HepG2 (cell line): Measurements from ENCODE around the gene TMEM107. TPM values are rescaled to one million over a fixed set of nuclear protein-coding genes. Genes with fewer than 3 reads are reported as not detected.

Experiments
- ATAC-seq: fragments of 200-7000 bp; cut with Tn5 transposase; 3 replicates; pipeline ENCODE4 v1.9.1; 2020; ENCODE audit warnings: mild to moderate bottlenecking, moderate library complexity
- BruUV-seq: library from RNA; stranded (reverse); fragments of 400-500 nt; replicated peaks from 2 replicates; lab custom pipeline; 2021; lab: Mats Ljungman, UMichigan
- CTCF ChIA-PET: fragments of 300-600 bp; formaldehyde crosslinking; extraction: SDS; loops from one replicate; lab custom pipeline; 2021; ENCODE audit warnings: low total read pairs, inconsistent platforms, low intra/inter-chr PET ratio; lab: Yijun Ruan, JAX
- POLR2A ChIA-PET: fragments of 350-600 bp; sonication (Branson Sonifier 250); formaldehyde crosslinking; loops from one replicate; lab custom pipeline; 2020; ENCODE audit warnings: antibody characterized with exemption, inconsistent platforms; lab: Yijun Ruan, JAX
- DNase-seq: peaks from one replicate; pipeline ENCODE4 v3.0.0-alpha.2; 2015; ENCODE audit warnings: low spot score
- FAIRE-seq: peaks from 3 replicates; lab custom pipeline; 2011; peaks lifted over from hg19 to GRCh38; lab: Jason Lieb, UNC
- H2AFZ ChIP-seq: one replicate; pipeline ENCODE4 v1.6.1; 2011; ENCODE audit warnings: low read length, inconsistent platforms
- H3K27ac ChIP-seq: fragments of 300-600 bp; 3 replicates; pipeline ENCODE4 v1.8.0; 2011; ENCODE audit warnings: mixed run types, mild to moderate bottlenecking, mixed read lengths, low read length, inconsistent platforms; ENCODE audit not compliant: insufficient read depth; ENCODE audit errors: extremely low read length
- H3K27me3 ChIP-seq, 2 experiments: fragments of 200-600 bp in 1 of 2; 2 replicates in 1 of 2; 3 replicates in 1 of 2; pipeline versions ENCODE4 v1.6.0 to v1.8.0; 2011; ENCODE audit warnings: low read length in 2 of 2, mild to moderate bottlenecking in 2 of 2, moderate library complexity in 2 of 2, inconsistent platforms in 1 of 2; ENCODE audit not compliant: insufficient read depth in 2 of 2, control insufficient read depth in 1 of 2
- H3K36me3 ChIP-seq, 2 experiments: fragments of 200-600 bp in 1 of 2; replicated peaks in 1 of 2; 2 replicates in 1 of 2; 3 replicates in 1 of 2; pipeline versions ENCODE4 v1.5.1 to v1.8.0; 2011; ENCODE audit warnings: low read length in 2 of 2, inconsistent platforms in 1 of 2; ENCODE audit not compliant: insufficient read depth in 2 of 2, control insufficient read depth in 1 of 2
- H3K4me1 ChIP-seq: 2 replicates; pipeline ENCODE4 v1.5.1; 2012; ENCODE audit warnings: low read length, inconsistent platforms; ENCODE audit not compliant: insufficient read depth
- H3K4me2 ChIP-seq: 2 replicates; pipeline ENCODE4 v1.6.0; 2011; ENCODE audit warnings: low read depth, low read length, inconsistent platforms
- H3K4me3 ChIP-seq, 3 experiments: fragments of 200-600 bp in 1 of 3; sonication (generic), shearing (Covaris generic) in 1 of 3; replicated peaks in 1 of 3; 2 replicates each; pipeline ENCODE4 v1.5.1; 2011 to 2016; ENCODE audit warnings: low read length in 3 of 3, inconsistent platforms in 2 of 3, low read depth in 2 of 3, mild to moderate bottlenecking in 2 of 3, control low read depth in 1 of 3, mixed read lengths in 1 of 3; ENCODE audit not compliant: insufficient read depth in 1 of 3
- H3K79me2 ChIP-seq: one replicate; pipeline ENCODE4 v1.6.1; 2011; ENCODE audit warnings: low read length, inconsistent platforms; ENCODE audit not compliant: insufficient read depth
- H3K9ac ChIP-seq: 2 replicates; pipeline ENCODE4 v1.6.0; 2011; ENCODE audit warnings: mild to moderate bottlenecking, low read depth, low read length, inconsistent platforms; ENCODE audit not compliant: insufficient read depth
- H3K9me3 ChIP-seq: 2 replicates; pipeline ENCODE4 v1.5.1; 2012; ENCODE audit warnings: mild to moderate bottlenecking, low read length
- H4K20me1 ChIP-seq: 2 replicates; pipeline ENCODE4 v1.6.0; 2011; ENCODE audit warnings: inconsistent platforms, mild to moderate bottlenecking, low read length, moderate library complexity; ENCODE audit not compliant: insufficient read depth
- CBX2 ChIP-seq, 2 experiments: fragments of 200-600 bp in 1 of 2; sonication (generic); formaldehyde crosslinking in 1 of 2; IDR thresholded peaks; 2 replicates each; pipeline versions ENCODE4 v1.7.0 to v1.8.1; 2018 to 2022; ENCODE audit warnings: low read depth in 2 of 2, low read length in 1 of 2, mild to moderate bottlenecking in 1 of 2, missing genetic modification reagents in 1 of 2
- CHCHD3 ChIP-seq: sonication (generic); formaldehyde crosslinking; IDR thresholded peaks from 2 replicates; pipeline ENCODE4 v1.8.0; 2022; ENCODE audit warnings: mild to moderate bottlenecking, missing genetic modification reagents, moderate library complexity
- ELF1 ChIP-seq: sonication (generic); formaldehyde crosslinking; IDR thresholded peaks from 2 replicates; pipeline ENCODE4 v1.4.0; 2020; ENCODE audit warnings: missing genetic modification reagents
- ELF4 ChIP-seq: sonication (generic); formaldehyde crosslinking; IDR thresholded peaks from 2 replicates; pipeline ENCODE4 v1.5.0; 2020; ENCODE audit warnings: missing genetic modification reagents, mild to moderate bottlenecking, moderate library complexity, borderline replicate concordance
- JUNB ChIP-seq: sonication (generic); formaldehyde crosslinking; IDR thresholded peaks from 2 replicates; pipeline ENCODE4 v1.8.0; 2022; ENCODE audit warnings: missing genetic modification reagents, mild to moderate bottlenecking, borderline replicate concordance
- MTF2 ChIP-seq: sonication (generic); formaldehyde crosslinking; IDR thresholded peaks from 2 replicates; pipeline ENCODE4 v1.5.0; 2020; ENCODE audit warnings: missing genetic modification reagents, borderline replicate concordance
- NR2C2 ChIP-seq: sonication (generic); formaldehyde crosslinking; IDR thresholded peaks from 2 replicates; pipeline ENCODE4 v1.4.0; 2020; ENCODE audit warnings: missing genetic modification reagents, mild to moderate bottlenecking, moderate library complexity, borderline replicate concordance
- RFXANK ChIP-seq: IDR thresholded peaks from 2 replicates; pipeline ENCODE4 v1.6.1; 2016
- RNF2 ChIP-seq: fragments of 450-650 bp; conservative IDR thresholded peaks from 2 replicates; pipeline ENCODE4 v1.6.1; 2016; ENCODE audit warnings: low read depth
- SCMH1 ChIP-seq: sonication (generic); formaldehyde crosslinking; IDR thresholded peaks from 2 replicates; pipeline ENCODE4 v1.9.0; 2021; ENCODE audit warnings: missing genetic modification reagents, mild to moderate bottlenecking, borderline replicate concordance
- TBX3 ChIP-seq: fragments of 450-650 bp; IDR thresholded peaks from 2 replicates; pipeline ENCODE4 v1.6.1; 2017; ENCODE audit warnings: antibody characterized with exemption, mild to moderate bottlenecking, inconsistent platforms, borderline replicate concordance
- XRCC5 ChIP-seq: fragments of 200-400 bp; formaldehyde crosslinking; optimal IDR thresholded peaks from 2 replicates; pipeline ENCODE3; 2017; ENCODE audit warnings: mild to moderate bottlenecking, low read length
- ZNF30 ChIP-seq: sonication (generic); formaldehyde crosslinking; IDR thresholded peaks from 2 replicates; pipeline ENCODE4 v1.5.0; 2020; ENCODE audit warnings: mild to moderate bottlenecking, missing genetic modification reagents
- ZNF589 ChIP-seq: sonication (generic); formaldehyde crosslinking; conservative IDR thresholded peaks from 2 replicates; pipeline ENCODE4 v1.8.0; 2022; ENCODE audit warnings: mild to moderate bottlenecking, moderate library complexity, missing genetic modification reagents
- ZNF598 ChIP-seq: sonication (generic); formaldehyde crosslinking; IDR thresholded peaks from 2 replicates; pipeline ENCODE4 v1.5.1; 2020; ENCODE audit warnings: mild to moderate bottlenecking, missing genetic modification reagents, borderline replicate concordance
- ZNF746 ChIP-seq: sonication (generic); formaldehyde crosslinking; IDR thresholded peaks from 2 replicates; pipeline ENCODE4 v1.8.0; 2022; ENCODE audit warnings: mild to moderate bottlenecking, missing genetic modification reagents
- ZNF891 ChIP-seq: sonication (generic); formaldehyde crosslinking; IDR thresholded peaks from 2 replicates; pipeline ENCODE4 v1.5.0; 2020; ENCODE audit warnings: mild to moderate bottlenecking, missing genetic modification reagents
- ZSCAN12 ChIP-seq: sonication (generic); formaldehyde crosslinking; IDR thresholded peaks from 2 replicates; pipeline ENCODE4 v1.9.0; 2021; ENCODE audit warnings: mild to moderate bottlenecking, missing genetic modification reagents
- WGBS: methylation state at CpG from one replicate; pipeline ENCODE4 v1.1.6; 2017; ENCODE audit warnings: low lambda C conversion rate; 5-methylcytosine and 5-hydroxymethylcytosine counted together
- in situ Hi-C: cut with HindIII; loops from 2 replicates; pipeline ENCODE4 v1.10.0; 2017; ENCODE audit warnings: low pct_unique_long_range_greater_than_20kb; ENCODE audit not compliant: extremely low pct_ligation_motif_present
- intact Hi-C: fragments of 100-400 bp; cut with micrococcal nuclease; formaldehyde crosslinking; loops from one replicate; pipeline ENCODE4 v1.10.0; 2022; ENCODE audit not compliant: unreplicated experiment
- polyA plus RNA-seq, 8 experiments: library from polyadenylated mRNA; depleted of rRNA in 3 of 8; stranded (reverse) in 7 of 8; unstranded in 1 of 8; fragments of >200 nt; fragmentation: Illumina TruSeq in 4 of 8; extraction: Trizol in 4 of 8; gene quantifications; 2 replicates each; pipeline versions ENCODE4 v1.2.1 to v1.2.3, GENCODE V29; 2011 to 2016; ENCODE audit warnings: low read depth in 4 of 8, missing spikeins in 1 of 8, mixed read lengths in 1 of 8; ENCODE audit not compliant: insufficient read depth in 1 of 8
- total RNA-seq, 5 experiments: library from RNA; depleted of rRNA; stranded (reverse); fragments of >200 nt; fragmentation: Illumina TruSeq; extraction: Trizol; gene quantifications; 2 replicates each; pipeline ENCODE4 v1.2.3, GENCODE V29; 2016; ENCODE audit warnings: low read depth in 1 of 5
- TF ChIP-seq, protein P1 (sequence below): sonication (generic); formaldehyde crosslinking; IDR thresholded peaks from 2 replicates; pipeline ENCODE4 v1.8.0; 2022; ENCODE audit warnings: missing genetic modification reagents, low read depth, mild to moderate bottlenecking, borderline replicate concordance
- TF ChIP-seq, protein P2 (sequence below): sonication (generic); formaldehyde crosslinking; IDR thresholded peaks from 2 replicates; pipeline ENCODE4 v1.4.0; 2020; ENCODE audit warnings: mild to moderate bottlenecking, missing genetic modification reagents

The TMEM107 gene
- total and polyA plus RNA-seq, 2 of the 13 experiments (the other 11 are each of a cell fraction or from before 2014, with no cell fraction given) = 7.2 to 15.3 TPM

- TF ChIP-seq, protein P1, sequence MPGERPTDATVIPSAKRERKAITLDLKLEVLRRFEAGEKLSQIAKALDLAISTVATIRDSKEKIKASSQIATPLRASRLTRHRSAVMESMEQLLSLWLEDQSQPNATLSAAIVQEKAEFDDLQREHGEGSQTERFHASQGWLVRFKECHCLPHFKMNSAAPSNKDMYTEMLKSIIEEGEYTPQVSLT (CRISPR knock-in tag) = no peak
- no peak for TF ChIP-seq ZNF891 (CRISPR knock-in tag)
- no peak for TF ChIP-seq TBX3
- no peak for TF ChIP-seq ELF4 (CRISPR knock-in tag)
- no peak for TF ChIP-seq ZNF746 (CRISPR knock-in tag)
- TF ChIP-seq CHCHD3 (CRISPR knock-in tag) = no peak
- TF ChIP-seq ZSCAN12 (CRISPR knock-in tag) = no peak
- TF ChIP-seq ELF1 = no peak; the same call in 1 of the 2 replicates
- TF ChIP-seq NR2C2 (CRISPR knock-in tag) = peak; percentile 14; the same call in 1 of the 2 replicates
- TF ChIP-seq RFXANK (CRISPR knock-in tag) = no peak
Observed at GRCh38 chr17:8186446-8186786, 10.2 kb upstream of the TMEM107 start (continued).

DNA sequence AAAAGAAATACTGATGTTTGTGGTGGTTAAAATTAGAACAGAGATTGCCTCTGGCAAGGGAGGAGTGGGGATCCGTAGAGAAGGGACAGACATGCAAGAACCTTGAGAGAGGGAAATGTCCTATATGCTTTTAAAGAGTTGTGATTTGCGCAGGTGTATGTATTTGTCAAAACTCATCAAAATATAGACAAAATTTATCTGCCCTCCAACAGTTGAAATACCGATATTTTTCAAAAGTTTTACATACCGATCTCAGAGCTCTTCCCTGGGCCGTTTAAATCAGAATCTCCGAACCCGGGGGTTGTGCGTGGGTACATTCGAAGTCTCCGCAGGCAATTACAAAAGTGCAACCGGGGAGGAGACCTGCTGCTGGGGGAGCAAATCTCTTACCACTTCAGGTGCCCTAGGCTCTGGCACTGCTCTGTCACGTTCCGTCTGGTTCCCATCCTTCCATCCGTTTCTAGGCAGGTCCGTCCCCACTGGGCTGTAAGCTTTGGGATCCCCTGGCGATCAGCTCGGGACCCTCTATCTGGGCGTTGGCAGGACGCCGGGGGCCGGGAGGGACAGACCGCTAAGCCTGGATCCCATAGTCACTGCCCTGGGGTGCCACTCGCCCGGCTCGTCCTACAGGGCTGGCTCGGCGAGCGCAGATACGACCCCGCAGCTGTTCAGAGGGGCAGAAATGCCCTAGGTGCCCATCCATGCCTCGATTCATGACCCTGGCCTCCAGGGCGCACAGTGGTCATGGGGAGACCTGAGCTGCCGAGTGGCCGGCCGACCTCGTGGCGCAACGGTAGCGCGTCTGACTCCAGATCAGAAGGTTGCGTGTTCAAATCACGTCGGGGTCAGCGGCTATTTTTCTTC, 9.6 kb upstream of the TMEM107 start:
- H2AFZ ChIP-seq = peak overlapping the region; percentile 94
- H3K4me3 ChIP-seq = peak overlapping the region; percentile 71 to 93 (median 87)
- H3K36me3 ChIP-seq = no peaks in the 10 kb centered on the region
- H3K79me2 ChIP-seq = peaks cover 8% of the 10 kb centered on the region
- in situ Hi-C loops = loop anchor here (5.0 to 10.0 kb wide), 2 partner anchors 36 to 61 kb away; partner anchors contain the start of gene HES7
- peaks cover 39% of the 10 kb centered on the region for H3K4me1 ChIP-seq
- ChIA-PET CTCF (interaction anchor here (0.8 to 1.3 kb wide), 2 partner anchors 47 to 65 kb away, joined by 3 to 6 read pairs; no protein-coding TSS in a partner anchor), POLR2A (interaction anchor here (0.8 to 9.9 kb wide), 7 partner anchors 11 to 110 kb away, joined by 3 to 160 read pairs (median 4); partner anchors contain the start of genes PFAS, SLC25A35 and TMEM107)
- H3K9ac ChIP-seq = peak overlapping the region; percentile 82
- DNase-seq (peak; percentile 65), FAIRE-seq (peak; percentile 30), ATAC-seq (no peak; the same call in 2 of the 3 replicates)
- 4% methylated on average over 27 of the region's 44 CpGs for WGBS
- H3K4me2 ChIP-seq = peak overlapping the region; percentile 98
- no peaks in the 10 kb centered on the region for H3K9me3 ChIP-seq
- H3K27ac ChIP-seq = peak overlapping the region; percentile 81
- peaks cover 6% of the 10 kb centered on the region for H4K20me1 ChIP-seq
- H3K27me3 ChIP-seq = no peaks in the 10 kb centered on the region; a peak in 1 of 5 replicates
- no TSS peak for BruUV-seq
- intact Hi-C loops = loop anchor here (2.0 to 5.0 kb wide), 2 partner anchors 49 to 67 kb away; partner anchors contain the start of gene ALOXE3
- TF ChIP-seq XRCC5 (peak; percentile 29), ZNF589 (CRISPR knock-in tag) (no peak), MTF2 (CRISPR knock-in tag) (no peak), CBX2 (IDR thresholded peaks at IDR 0.05; ENCODE audit: low read depth, low read length) (no peak), CBX2 (CRISPR knock-in tag; IDR thresholded peaks at IDR 0.05; ENCODE audit: low read depth) (no peak), ZNF598 (no peak; the same call in 1 of the 2 replicates), JUNB (no peak), RNF2 (no peak), SCMH1 (CRISPR knock-in tag) (no peak), ZNF30 (CRISPR knock-in tag) (no peak)
- TF ChIP-seq, protein P2, sequence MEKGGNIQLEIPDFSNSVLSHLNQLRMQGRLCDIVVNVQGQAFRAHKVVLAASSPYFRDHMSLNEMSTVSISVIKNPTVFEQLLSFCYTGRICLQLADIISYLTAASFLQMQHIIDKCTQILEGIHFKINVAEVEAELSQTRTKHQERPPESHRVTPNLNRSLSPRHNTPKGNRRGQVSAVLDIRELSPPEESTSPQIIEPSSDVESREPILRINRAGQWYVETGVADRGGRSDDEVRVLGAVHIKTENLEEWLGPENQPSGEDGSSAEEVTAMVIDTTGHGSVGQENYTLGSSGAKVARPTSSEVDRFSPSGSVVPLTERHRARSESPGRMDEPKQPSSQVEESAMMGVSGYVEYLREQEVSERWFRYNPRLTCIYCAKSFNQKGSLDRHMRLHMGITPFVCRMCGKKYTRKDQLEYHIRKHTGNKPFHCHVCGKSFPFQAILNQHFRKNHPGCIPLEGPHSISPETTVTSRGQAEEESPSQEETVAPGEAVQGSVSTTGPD = no peak
